ENCODE data around the gene MSH5.
A peak's percentile ranks its signal among the peaks of the same experiment; 100 is the strongest.

The MSH5 gene

GRCh38 chr6:31760790-31761189, 21.0 kb downstream of the MSH5 start:
- DNase-seq (ENCODE audit: low read depth): no peak

GRCh38 chr6:31761343-31761742, 21.5 kb downstream of the MSH5 start:
- no peak for DNase-seq (ENCODE audit: low read depth)

- DNase-seq (ENCODE audit: low read depth): no peak
Observed at GRCh38 chr6:31762356-31762755, 22.6 kb downstream of the MSH5 start, which contains the start of gene SAPCD1. SAPCD1 (plus strand) TSS chr6:31762656; CDS start chr6:31763055, 399 bp downstream.

- no peak for DNase-seq (ENCODE audit: low read depth)
Observed at GRCh38 chr6:31762878-31763618, 23.2 kb downstream of the MSH5 start.

GRCh38 chr6:31763619-31763940, 23.8 kb downstream of the MSH5 start:
- no peak for DNase-seq (ENCODE audit: low read depth)

GRCh38 chr6:31764198-31764597, 24.4 kb downstream of the MSH5 start:
- no peak for DNase-seq (ENCODE audit: low read depth)

GRCh38 chr6:31765559-31765909, 25.7 kb downstream of the MSH5 start:
- no peak for DNase-seq (ENCODE audit: low read depth)

- DNase-seq (ENCODE audit: low read depth): no peak
Observed at GRCh38 chr6:31765910-31766794, 26.3 kb downstream of the MSH5 start.

GRCh38 chr6:31767096-31767645, 27.4 kb downstream of the MSH5 start:
- no peak for DNase-seq (ENCODE audit: low read depth)

- DNase-seq (ENCODE audit: low read depth): no peak
Observed at GRCh38 chr6:31768363-31769257, 28.8 kb downstream of the MSH5 start.

- DNase-seq (ENCODE audit: low read depth): no peak
Observed at GRCh38 chr6:31769684-31770371, 30.0 kb downstream of the MSH5 start.

GRCh38 chr6:31770860-31771259, 31.1 kb downstream of the MSH5 start:
- DNase-seq (ENCODE audit: low read depth): no peak

- DNase-seq (ENCODE audit: low read depth): no peak
Observed at GRCh38 chr6:31771992-31772358, 32.2 kb downstream of the MSH5 start.

- no peak for DNase-seq (ENCODE audit: low read depth)
Observed at GRCh38 chr6:31775184-31775583, 35.4 kb downstream of the MSH5 start.

- no peak for DNase-seq (ENCODE audit: low read depth)
Observed at GRCh38 chr6:31775633-31776484, 36.1 kb downstream of the MSH5 start.

GRCh38 chr6:31776485-31776988, 36.7 kb downstream of the MSH5 start:
- DNase-seq (ENCODE audit: low read depth): no peak

- DNase-seq (ENCODE audit: low read depth): peak; percentile 37
Observed at GRCh38 chr6:31776989-31777666, 37.3 kb downstream of the MSH5 start, which contains the start of gene VWA7. VWA7 (minus strand) TSS chr6:31777328; CDS start chr6:31776779, 549 bp downstream.

GRCh38 chr6:31777667-31778050, 37.9 kb downstream of the MSH5 start:
- no peak for DNase-seq (ENCODE audit: low read depth)

GRCh38 chr6:31778193-31778592, 38.4 kb downstream of the MSH5 start:
- no peak for DNase-seq (ENCODE audit: low read depth)

All from fibroblast of the conjunctiva (primary cell).